ENCODE data around the gene YWHAB. TPM values are rescaled to one million over a fixed set of nuclear protein-coding genes. Genes with fewer than 3 reads are reported as not detected.

YWHAB gene
- total RNA-seq, 1 experiment from 2014 or later: 118 TPM

DNA sequence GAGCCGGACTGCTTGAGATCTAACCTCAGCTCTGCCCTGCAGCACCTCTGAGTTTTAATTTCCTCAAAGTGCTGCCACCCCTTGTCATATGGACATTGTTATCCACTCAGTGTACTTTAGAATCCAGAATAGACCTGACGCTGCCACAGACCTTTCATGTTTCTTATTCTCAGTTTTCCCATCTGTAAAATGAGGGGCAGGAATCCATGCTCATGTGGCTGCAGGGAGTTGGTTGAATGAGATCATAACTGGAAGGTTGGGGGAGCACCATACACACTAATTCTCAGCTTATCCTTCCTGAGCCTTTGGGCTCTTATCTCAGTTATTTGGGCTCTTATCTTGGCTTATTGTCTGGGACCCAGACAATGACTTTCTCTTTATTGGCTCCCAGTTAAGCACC is 26.7 kb downstream of the YWHAB start:
- Histone ChIP-seq H3F3A (ENCODE audit: low read length, unreplicated experiment) (peaks cover 7% of the 10 kb centered on the region), H3K27me3 (ENCODE audit: low read length) (no peaks in the 10 kb centered on the region), H3K9ac (ENCODE audit: low read length) (no peak overlapping the region), H3K27ac (ENCODE audit: low read length) (no peak overlapping the region), H3K9me3 (ENCODE audit: low read length) (no peaks in the 10 kb centered on the region), H3K79me2 (ENCODE audit: low read length) (peaks cover 14% of the 10 kb centered on the region; the same call in 1 of the 2 replicates), H3K4me1 (ENCODE audit: insufficient read depth, low read length) (peaks cover 6% of the 10 kb centered on the region; the same call in 1 of the 2 replicates), H4K20me1 (ENCODE audit: low read length) (no peaks in the 10 kb centered on the region), H2AFZ (ENCODE audit: low read length) (no peak overlapping the region), H3K4me2 (ENCODE audit: low read length) (peak overlapping the region; percentile 87), H3K36me3 (ENCODE audit: low read depth, low read length) (peaks cover 34% of the 10 kb centered on the region), H3K4me3 (ENCODE audit: low read length) (no peak overlapping the region), H3K9me2 (replicated peaks; ENCODE audit: low read length) (no peaks in the 10 kb centered on the region)
- ChIA-PET CTCF (interaction anchor here (1.2 kb wide), 1 partner anchor 183 kb away, joined by 3 read pairs; no protein-coding TSS in a partner anchor), POLR2A (ENCODE audit: unreplicated experiment) (no interaction called here)
- DNase-seq: no peak
- TF ChIP-seq EZH2 (IDR thresholded peaks at IDR 0.05; ENCODE audit: low read length, unreplicated experiment) (no peak), EZH2phosphoT487 (IDR thresholded peaks at IDR 0.05; ENCODE audit: borderline replicate concordance, low read length) (no peak)
- TF ChIP-seq, protein P1, sequence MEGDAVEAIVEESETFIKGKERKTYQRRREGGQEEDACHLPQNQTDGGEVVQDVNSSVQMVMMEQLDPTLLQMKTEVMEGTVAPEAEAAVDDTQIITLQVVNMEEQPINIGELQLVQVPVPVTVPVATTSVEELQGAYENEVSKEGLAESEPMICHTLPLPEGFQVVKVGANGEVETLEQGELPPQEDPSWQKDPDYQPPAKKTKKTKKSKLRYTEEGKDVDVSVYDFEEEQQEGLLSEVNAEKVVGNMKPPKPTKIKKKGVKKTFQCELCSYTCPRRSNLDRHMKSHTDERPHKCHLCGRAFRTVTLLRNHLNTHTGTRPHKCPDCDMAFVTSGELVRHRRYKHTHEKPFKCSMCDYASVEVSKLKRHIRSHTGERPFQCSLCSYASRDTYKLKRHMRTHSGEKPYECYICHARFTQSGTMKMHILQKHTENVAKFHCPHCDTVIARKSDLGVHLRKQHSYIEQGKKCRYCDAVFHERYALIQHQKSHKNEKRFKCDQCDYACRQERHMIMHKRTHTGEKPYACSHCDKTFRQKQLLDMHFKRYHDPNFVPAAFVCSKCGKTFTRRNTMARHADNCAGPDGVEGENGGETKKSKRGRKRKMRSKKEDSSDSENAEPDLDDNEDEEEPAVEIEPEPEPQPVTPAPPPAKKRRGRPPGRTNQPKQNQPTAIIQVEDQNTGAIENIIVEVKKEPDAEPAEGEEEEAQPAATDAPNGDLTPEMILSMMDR (conservative IDR thresholded peaks at IDR 0.05; ENCODE audit: low read depth, low read length): no peak
- no peak for ATAC-seq
- intact Hi-C loops (cut with micrococcal nuclease): loop anchor here (5.0 kb wide), 1 partner anchor 380 kb away; no protein-coding TSS in a partner anchor
- no TSS peak for BruUV-seq (replicated peaks)

DNA sequence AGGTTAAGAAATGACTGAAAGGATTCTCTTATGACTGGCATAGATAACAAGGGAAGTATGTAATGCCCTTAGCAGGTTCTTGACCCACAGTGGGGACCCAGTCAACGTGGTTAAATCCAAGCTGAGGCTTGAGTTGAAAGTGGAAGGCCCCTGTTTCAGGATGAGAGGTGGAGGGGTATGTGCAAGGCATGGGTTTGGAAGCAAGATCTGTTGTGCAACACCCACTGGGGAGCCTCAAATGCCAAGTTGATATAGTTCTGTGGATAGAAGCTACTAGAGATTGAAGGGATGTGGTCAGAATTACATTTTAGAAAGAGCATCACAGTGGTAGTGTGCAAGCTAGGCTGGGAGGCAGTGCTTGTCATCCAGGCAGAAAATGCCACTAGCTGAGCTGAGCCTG is 29.4 kb downstream of the YWHAB start:
- POLR2A ChIA-PET (ENCODE audit: unreplicated experiment): no interaction called here
- H3K36me3 ChIP-seq (ENCODE audit: low read depth, low read length): peaks cover 26% of the 10 kb centered on the region
- BruUV-seq (replicated peaks): no TSS peak

DNA sequence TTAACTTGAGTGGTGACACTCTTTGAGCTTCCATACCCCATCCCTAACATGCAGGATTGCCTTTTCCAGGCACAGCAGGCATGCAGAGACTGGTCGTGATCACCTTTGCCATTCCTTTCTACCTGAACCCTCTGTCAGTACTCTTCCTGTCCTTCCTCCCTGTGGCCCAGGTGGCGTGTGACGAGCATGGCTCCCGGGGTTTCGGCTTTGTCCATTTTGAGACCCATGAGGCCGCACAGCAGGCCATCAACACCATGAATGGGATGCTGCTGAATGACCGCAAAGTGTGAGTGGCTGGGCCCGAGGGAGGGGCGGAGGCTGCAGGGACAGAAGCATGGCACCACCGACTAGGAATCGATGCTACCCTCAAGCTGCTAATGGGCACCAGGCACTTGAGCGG is 31.1 kb downstream of the YWHAB start:
- no peak for TF ChIP-seq EZH2phosphoT487 (IDR thresholded peaks at IDR 0.05; ENCODE audit: borderline replicate concordance, low read length)
- no peak for TF ChIP-seq EZH2 (IDR thresholded peaks at IDR 0.05; ENCODE audit: low read length, unreplicated experiment)
- TF ChIP-seq, protein P1 (conservative IDR thresholded peaks at IDR 0.05; ENCODE audit: low read depth, low read length): no peak
- no peaks in the 10 kb centered on the region for H4K20me1 ChIP-seq (ENCODE audit: low read length)
- H2AFZ ChIP-seq (ENCODE audit: low read length): no peak overlapping the region
- intact Hi-C loops (cut with micrococcal nuclease): no loop called here
- no peak for DNase-seq
- peaks cover 6% of the 10 kb centered on the region; the same call in 1 of the 2 replicates for H3K4me1 ChIP-seq (ENCODE audit: insufficient read depth, low read length)
- no peaks in the 10 kb centered on the region for H3F3A ChIP-seq (ENCODE audit: low read length, unreplicated experiment)
- no peaks in the 10 kb centered on the region for H3K9me3 ChIP-seq (ENCODE audit: low read length)
- no TSS peak for BruUV-seq (replicated peaks)
- ChIA-PET POLR2A (ENCODE audit: unreplicated experiment) (no interaction called here), CTCF (no interaction called here)
- H3K9ac ChIP-seq (ENCODE audit: low read length): no peak overlapping the region
- H3K4me3 ChIP-seq (ENCODE audit: low read length): no peak overlapping the region
- peaks cover 26% of the 10 kb centered on the region for H3K36me3 ChIP-seq (ENCODE audit: low read depth, low read length)
- no peak for ATAC-seq
- H3K79me2 ChIP-seq (ENCODE audit: low read length): peaks cover 7% of the 10 kb centered on the region; the same call in 1 of the 2 replicates
- no peaks in the 10 kb centered on the region for H3K27me3 ChIP-seq (ENCODE audit: low read length)
- H3K9me2 ChIP-seq (replicated peaks; ENCODE audit: low read length): no peaks in the 10 kb centered on the region
- H3K4me2 ChIP-seq (ENCODE audit: low read length): no peak overlapping the region
- no peak overlapping the region for H3K27ac ChIP-seq (ENCODE audit: low read length)

More for the DNA sequence above, 29.4 kb downstream of the YWHAB start:
- H3K4me2 ChIP-seq (ENCODE audit: low read length): no peak overlapping the region
- no peak overlapping the region for H2AFZ ChIP-seq (ENCODE audit: low read length)
- DNase-seq: no peak
- H3K27me3 ChIP-seq (ENCODE audit: low read length): no peaks in the 10 kb centered on the region
- no peaks in the 10 kb centered on the region for H3K9me3 ChIP-seq (ENCODE audit: low read length)
- H3K4me3 ChIP-seq (ENCODE audit: low read length): no peak overlapping the region
- peaks cover 6% of the 10 kb centered on the region; the same call in 1 of the 2 replicates for H3K4me1 ChIP-seq (ENCODE audit: insufficient read depth, low read length)
- H3F3A ChIP-seq (ENCODE audit: low read length, unreplicated experiment): no peaks in the 10 kb centered on the region
- intact Hi-C loops (cut with micrococcal nuclease): loop anchor here (5.0 kb wide), 1 partner anchor 377 kb away; no protein-coding TSS in a partner anchor
- H3K27ac ChIP-seq (ENCODE audit: low read length): no peak overlapping the region
- CTCF ChIA-PET: no interaction called here
- TF ChIP-seq, protein P1 (conservative IDR thresholded peaks at IDR 0.05; ENCODE audit: low read depth, low read length): no peak
- TF ChIP-seq EZH2 (IDR thresholded peaks at IDR 0.05; ENCODE audit: low read length, unreplicated experiment) (no peak), EZH2phosphoT487 (IDR thresholded peaks at IDR 0.05; ENCODE audit: borderline replicate concordance, low read length) (no peak)
- ATAC-seq: no peak
- H3K9ac ChIP-seq (ENCODE audit: low read length): no peak overlapping the region
- peaks cover 14% of the 10 kb centered on the region; the same call in 1 of the 2 replicates for H3K79me2 ChIP-seq (ENCODE audit: low read length)
- no peaks in the 10 kb centered on the region for H4K20me1 ChIP-seq (ENCODE audit: low read length)
- no peaks in the 10 kb centered on the region for H3K9me2 ChIP-seq (replicated peaks; ENCODE audit: low read length)
